Osteoblast (primary cell): ENCODE measurements around the gene DUSP6. TPM values are rescaled to one million over a fixed set of nuclear protein-coding genes. Genes with fewer than 3 reads are reported as not detected.

Source experiments
- DNase-seq: peaks from one replicate; pipeline ENCODE4 v3.0.0; 2011; ENCODE audit warnings: low spot score, mixed read lengths; ENCODE audit not compliant: insufficient read length; ENCODE audit errors: missing footprints
- H2AFZ ChIP-seq: 2 replicates; pipeline ENCODE4 v1.6.0; 2011; ENCODE audit warnings: mild to moderate bottlenecking, low read length
- H3K27ac ChIP-seq: 2 replicates; pipeline ENCODE4 v1.5.1; 2011; ENCODE audit warnings: mild to moderate bottlenecking, low read depth, low read length, moderate library complexity
- H3K27me3 ChIP-seq: 2 replicates; pipeline ENCODE4 v1.6.0; 2012; ENCODE audit warnings: mild to moderate bottlenecking, control low read depth, inconsistent platforms, low read length, moderate library complexity; ENCODE audit not compliant: insufficient read depth
- H3K36me3 ChIP-seq: 2 replicates; pipeline ENCODE4 v1.5.1; 2011; ENCODE audit warnings: mild to moderate bottlenecking, low read length, control low read depth, moderate library complexity; ENCODE audit not compliant: insufficient read depth
- H3K4me1 ChIP-seq: 2 replicates; pipeline ENCODE4 v1.5.1; 2011; ENCODE audit warnings: mild to moderate bottlenecking, low read length, control low read depth, moderate library complexity; ENCODE audit not compliant: insufficient read depth
- H3K4me2 ChIP-seq: 2 replicates; pipeline ENCODE4 v1.6.0; 2011; ENCODE audit warnings: mild to moderate bottlenecking, low read length; ENCODE audit not compliant: insufficient read depth
- H3K4me3 ChIP-seq: fragments of 200-600 bp; sonication (generic); 3 replicates; pipeline ENCODE4 v1.5.1; 2012; ENCODE audit warnings: mild to moderate bottlenecking, low read length, inconsistent platforms; ENCODE audit not compliant: insufficient read depth
- H3K79me2 ChIP-seq: 2 replicates; pipeline ENCODE4 v1.6.0; 2012; ENCODE audit warnings: mild to moderate bottlenecking, low read length, control low read depth, inconsistent platforms; ENCODE audit not compliant: insufficient read depth
- H3K9me3 ChIP-seq: 2 replicates; pipeline ENCODE4 v1.5.1; 2011; ENCODE audit warnings: low read depth, low read length, control low read depth
- H4K20me1 ChIP-seq: 2 replicates; pipeline ENCODE4 v1.6.0; 2012; ENCODE audit warnings: mild to moderate bottlenecking, low read length, control low read depth; ENCODE audit not compliant: insufficient read depth
- total RNA-seq: library from RNA; depleted of rRNA; stranded (reverse); fragments of >200 nt; gene quantifications from 2 replicates; pipeline ENCODE4 v1.2.3, GENCODE V29; 2012
- TF ChIP-seq, protein P1 (sequence below): IDR thresholded peaks from 2 replicates; pipeline ENCODE4 v1.5.1; 2011; ENCODE audit warnings: mild to moderate bottlenecking, low read depth, low read length, moderate library complexity; ENCODE audit errors: extremely low read depth

The DUSP6 gene
- total RNA-seq, 1 donor = 30.0 TPM

DNA sequence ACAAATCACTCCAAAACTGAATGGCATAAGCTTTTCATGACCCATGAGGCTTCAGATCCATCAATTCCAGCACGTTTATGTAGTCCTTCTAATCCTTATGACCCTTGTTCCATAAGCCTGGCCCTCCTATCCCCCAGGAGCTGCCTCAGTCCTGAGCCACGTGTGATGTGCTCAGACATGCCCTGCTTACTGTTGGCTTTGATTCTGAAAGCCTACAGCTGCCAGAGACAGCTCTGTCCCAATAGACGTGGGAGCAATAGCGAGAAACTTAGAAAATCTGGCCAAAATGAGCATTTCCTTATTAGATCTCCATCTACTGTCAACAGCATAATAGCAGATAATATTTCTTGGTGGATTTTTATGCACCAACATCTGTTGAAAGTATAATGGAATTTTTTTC is 33.2 kb downstream of the DUSP6 start:
- Histone ChIP-seq H3K36me3 (no peaks in the 10 kb centered on the region), H4K20me1 (no peaks in the 10 kb centered on the region), H3K27me3 (no peaks in the 10 kb centered on the region), H3K9me3 (no peaks in the 10 kb centered on the region), H3K4me3 (no peak overlapping the region), H3K4me2 (no peak overlapping the region), H3K79me2 (no peaks in the 10 kb centered on the region), H2AFZ (peak overlapping the region; percentile 74), H3K4me1 (no peaks in the 10 kb centered on the region), H3K27ac (no peak overlapping the region)
- no peak for DNase-seq
- TF ChIP-seq, protein P1, sequence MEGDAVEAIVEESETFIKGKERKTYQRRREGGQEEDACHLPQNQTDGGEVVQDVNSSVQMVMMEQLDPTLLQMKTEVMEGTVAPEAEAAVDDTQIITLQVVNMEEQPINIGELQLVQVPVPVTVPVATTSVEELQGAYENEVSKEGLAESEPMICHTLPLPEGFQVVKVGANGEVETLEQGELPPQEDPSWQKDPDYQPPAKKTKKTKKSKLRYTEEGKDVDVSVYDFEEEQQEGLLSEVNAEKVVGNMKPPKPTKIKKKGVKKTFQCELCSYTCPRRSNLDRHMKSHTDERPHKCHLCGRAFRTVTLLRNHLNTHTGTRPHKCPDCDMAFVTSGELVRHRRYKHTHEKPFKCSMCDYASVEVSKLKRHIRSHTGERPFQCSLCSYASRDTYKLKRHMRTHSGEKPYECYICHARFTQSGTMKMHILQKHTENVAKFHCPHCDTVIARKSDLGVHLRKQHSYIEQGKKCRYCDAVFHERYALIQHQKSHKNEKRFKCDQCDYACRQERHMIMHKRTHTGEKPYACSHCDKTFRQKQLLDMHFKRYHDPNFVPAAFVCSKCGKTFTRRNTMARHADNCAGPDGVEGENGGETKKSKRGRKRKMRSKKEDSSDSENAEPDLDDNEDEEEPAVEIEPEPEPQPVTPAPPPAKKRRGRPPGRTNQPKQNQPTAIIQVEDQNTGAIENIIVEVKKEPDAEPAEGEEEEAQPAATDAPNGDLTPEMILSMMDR = no peak

DNA sequence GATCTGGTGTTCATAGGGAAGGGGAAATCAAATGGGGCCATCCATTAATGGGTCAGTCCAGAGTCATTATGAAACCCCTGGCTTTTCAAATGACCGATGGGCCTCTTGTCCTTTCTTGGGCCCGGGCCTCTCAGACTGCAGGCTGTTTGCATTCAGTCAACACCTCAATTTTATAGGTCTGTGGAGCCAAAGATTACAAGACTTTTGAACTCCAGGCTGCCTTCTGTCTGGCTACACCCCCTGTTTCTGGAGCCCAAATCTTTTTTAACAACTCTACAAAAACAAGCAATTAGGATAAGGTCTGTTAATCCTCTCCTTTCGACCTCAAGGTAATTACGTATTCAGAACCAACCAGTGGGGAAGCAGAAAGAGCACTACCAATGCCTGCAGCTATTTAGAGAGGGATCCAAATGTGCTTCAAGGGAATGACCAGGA is 35.6 kb downstream of the DUSP6 start:
- H3K4me3 ChIP-seq = no peak overlapping the region
- no peaks in the 10 kb centered on the region for H3K79me2 ChIP-seq
- no peak overlapping the region for H3K4me2 ChIP-seq
- H3K36me3 ChIP-seq = no peaks in the 10 kb centered on the region
- H2AFZ ChIP-seq = peak overlapping the region; percentile 72
- H3K9me3 ChIP-seq = no peaks in the 10 kb centered on the region
- TF ChIP-seq, protein P1 = no peak
- no peak for DNase-seq
- H3K27me3 ChIP-seq = no peaks in the 10 kb centered on the region
- no peaks in the 10 kb centered on the region for H4K20me1 ChIP-seq
- no peaks in the 10 kb centered on the region for H3K4me1 ChIP-seq
- H3K27ac ChIP-seq = no peak overlapping the region

DNA sequence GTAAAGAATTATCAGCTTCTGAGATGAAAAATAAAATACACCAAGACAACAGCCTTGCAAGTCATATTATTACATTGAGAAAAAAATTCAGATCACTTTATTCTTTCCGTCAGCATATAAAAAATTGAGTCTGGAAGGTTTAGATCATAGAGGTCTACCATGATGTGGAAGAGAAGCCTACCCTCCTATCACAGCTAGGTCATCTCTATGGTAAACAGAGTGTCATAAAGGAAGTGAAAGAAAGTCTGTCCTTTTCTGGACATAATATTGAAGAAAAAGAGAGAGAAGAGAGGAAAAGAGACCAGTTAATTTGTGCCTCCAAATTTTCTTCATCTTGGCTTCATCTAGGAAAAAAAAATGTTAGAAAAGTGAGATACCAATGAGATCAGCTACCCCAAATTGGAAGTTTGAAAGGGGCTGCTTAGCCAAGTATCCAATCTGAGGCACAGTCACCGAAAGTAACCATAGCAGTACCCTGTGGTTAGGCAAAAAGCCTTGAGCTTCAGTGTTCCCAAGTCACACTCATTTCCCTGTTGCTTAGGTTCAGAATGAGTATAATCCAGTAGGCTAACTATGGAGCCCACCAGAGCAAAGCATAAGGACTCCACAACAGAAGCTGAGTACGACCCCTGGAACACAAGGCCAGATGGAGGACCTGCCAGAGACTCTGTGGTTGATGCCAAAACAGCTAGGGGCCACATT is 38.1 kb downstream of the DUSP6 start:
- Histone ChIP-seq H4K20me1 (no peaks in the 10 kb centered on the region), H3K4me3 (no peak overlapping the region), H3K9me3 (no peaks in the 10 kb centered on the region), H3K4me1 (no peaks in the 10 kb centered on the region), H3K27ac (no peak overlapping the region), H3K27me3 (no peaks in the 10 kb centered on the region), H2AFZ (peak overlapping the region; percentile 57), H3K36me3 (no peaks in the 10 kb centered on the region), H3K4me2 (no peak overlapping the region), H3K79me2 (no peaks in the 10 kb centered on the region)
- no peak for DNase-seq
- TF ChIP-seq, protein P1 = no peak

DNA sequence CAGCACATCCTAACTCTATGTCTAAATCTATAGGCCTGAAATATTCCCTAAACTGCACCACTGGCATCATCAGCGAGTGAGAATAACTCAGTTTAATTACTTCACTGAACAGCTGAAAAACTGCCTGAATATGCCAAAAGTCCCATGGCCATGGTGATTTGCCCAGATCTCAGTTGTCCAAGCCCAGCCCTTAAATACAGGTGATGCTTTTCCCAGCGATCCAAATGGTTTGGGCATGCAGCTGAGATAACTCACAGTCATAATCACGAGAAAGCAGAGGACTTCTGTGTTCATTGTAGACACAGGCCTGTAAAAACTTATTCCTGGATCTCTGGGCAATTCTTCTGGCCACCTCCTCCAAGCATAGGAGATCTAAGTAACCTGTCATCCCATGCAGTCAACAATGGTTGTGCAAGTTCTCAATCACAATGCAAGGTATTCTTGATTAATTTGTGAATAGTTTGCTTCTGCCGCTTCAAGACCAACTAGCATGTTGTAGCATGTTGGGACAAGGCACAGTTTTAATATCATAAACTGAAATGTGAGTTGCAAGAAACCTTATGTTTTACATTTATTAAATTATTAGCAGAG is 40.5 kb downstream of the DUSP6 start:
- Histone ChIP-seq H3K79me2 (no peaks in the 10 kb centered on the region), H3K4me1 (no peaks in the 10 kb centered on the region), H3K36me3 (no peaks in the 10 kb centered on the region), H3K9me3 (no peaks in the 10 kb centered on the region), H3K27me3 (no peaks in the 10 kb centered on the region), H2AFZ (no peak overlapping the region), H3K4me2 (no peak overlapping the region), H3K4me3 (no peak overlapping the region), H4K20me1 (no peaks in the 10 kb centered on the region), H3K27ac (no peak overlapping the region)
- TF ChIP-seq, protein P1 = no peak
- no peak for DNase-seq
